Neural progenitor cell (in vitro differentiated cells): ENCODE results near the gene PRPF38A. TPM values are rescaled to one million over a fixed set of nuclear protein-coding genes. Genes with fewer than 3 reads are reported as not detected.

Experiments used
- DNase-seq: peaks from one replicate; pipeline ENCODE4 v3.0.0-alpha.2; 2016; ENCODE audit warnings: low spot score
- H2AFZ ChIP-seq: fragments of 200-600 bp; sonication (generic); replicated peaks from 2 replicates; pipeline ENCODE4 v1.6.1; 2016; ENCODE audit warnings: antibody characterized with exemption
- H3F3A ChIP-seq: fragments of 200-600 bp; sonication (generic); 2 replicates; pipeline ENCODE4 v1.6.1; 2016; ENCODE audit warnings: antibody characterized with exemption, low read depth
- H3K27ac ChIP-seq: fragments of 200-600 bp; sonication (generic); 2 replicates; pipeline ENCODE4 v1.5.1; 2016; ENCODE audit warnings: mild to moderate bottlenecking
- H3K27me3 ChIP-seq: fragments of 200-600 bp; sonication (generic); 2 replicates; pipeline ENCODE4 v1.6.1; 2016; ENCODE audit warnings: mild to moderate bottlenecking, moderate library complexity
- H3K36me3 ChIP-seq: fragments of 200-600 bp; sonication (generic); 2 replicates; pipeline ENCODE4 v1.5.1; 2016
- H3K4me1 ChIP-seq: fragments of 200-600 bp; sonication (generic); 2 replicates; pipeline ENCODE4 v1.6.1; 2016; ENCODE audit warnings: mixed run types
- H3K4me2 ChIP-seq: fragments of 200-600 bp; sonication (generic); 2 replicates; pipeline ENCODE4 v1.6.1; 2016
- H3K4me3 ChIP-seq: fragments of 200-600 bp; sonication (generic); 2 replicates; pipeline ENCODE4 v1.5.1; 2016
- H3K79me2 ChIP-seq: fragments of 200-600 bp; sonication (generic); 2 replicates; pipeline ENCODE4 v1.6.1; 2016; ENCODE audit warnings: low read depth
- H3K9ac ChIP-seq: fragments of 200-600 bp; sonication (generic); 2 replicates; pipeline ENCODE4 v1.6.1; 2016
- H3K9me3 ChIP-seq: fragments of 200-600 bp; sonication (generic); 2 replicates; pipeline ENCODE4 v1.5.1; 2016; ENCODE audit warnings: low read depth
- H4K20me1 ChIP-seq: fragments of 200-600 bp; sonication (generic); 2 replicates; pipeline ENCODE4 v1.6.1; 2016; ENCODE audit warnings: low read depth
- H3K27ac Mint-ChIP-seq: 3 replicates; pipeline ENCODE4 v1.8.0; 2021; ENCODE audit warnings: mixed read lengths
- H3K27me3 Mint-ChIP-seq: 2 replicates; pipeline ENCODE4 v1.8.0; 2022; ENCODE audit warnings: low read depth, mild to moderate bottlenecking, inconsistent platforms, moderate library complexity, mixed read lengths; ENCODE audit not compliant: insufficient read depth
- H3K36me3 Mint-ChIP-seq: 3 replicates; pipeline ENCODE4 v1.8.0; 2021; ENCODE audit warnings: mixed read lengths
- H3K4me1 Mint-ChIP-seq: 3 replicates; pipeline ENCODE4 v1.8.0; 2021; ENCODE audit warnings: mixed read lengths
- H3K4me3 Mint-ChIP-seq: 3 replicates; pipeline ENCODE4 v1.8.0; 2021; ENCODE audit warnings: mild to moderate bottlenecking, moderate library complexity, mixed read lengths
- H3K9me3 Mint-ChIP-seq: 3 replicates; pipeline ENCODE4 v1.8.0; 2020; ENCODE audit warnings: mixed read lengths
- EZH2 ChIP-seq: fragments of 200-600 bp; sonication (generic); IDR thresholded peaks from 2 replicates; pipeline ENCODE4 v1.6.1; 2017; ENCODE audit warnings: antibody characterized with exemption, mild to moderate bottlenecking, moderate library complexity
- EZH2phosphoT487 ChIP-seq: fragments of 200-600 bp; sonication (generic); IDR thresholded peaks from 2 replicates; pipeline ENCODE4 v1.6.1; 2017; ENCODE audit warnings: antibody characterized with exemption
- total RNA-seq: library from RNA; depleted of rRNA; stranded (reverse); fragments of >200 nt; gene quantifications from 2 replicates; pipeline ENCODE4 v1.2.3, GENCODE V29; 2015; ENCODE audit warnings: low replicate concordance
- TF ChIP-seq, protein P1 (sequence below): fragments of 200-600 bp; sonication (generic); IDR thresholded peaks from 2 replicates; pipeline ENCODE4 v1.5.1; 2017; ENCODE audit warnings: antibody characterized with exemption, mild to moderate bottlenecking

PRPF38A gene
- total RNA-seq, 1 donor from 2014 or later, result 45.9 TPM

GRCh38 chr1:52432807-52433206 is 28.4 kb downstream of the PRPF38A start:
- Histone ChIP-seq H3K79me2 (no peaks in the 10 kb centered on the region), H3K4me2 (no peak overlapping the region), H2AFZ (no peak overlapping the region), H3K4me3 (no peak overlapping the region), H3K9ac (no peak overlapping the region), H4K20me1 (no peaks in the 10 kb centered on the region), H3K27me3 (no peaks in the 10 kb centered on the region), H3K4me1 (no peaks in the 10 kb centered on the region), H3F3A (no peaks in the 10 kb centered on the region), H3K27ac (no peak overlapping the region), H3K9me3 (no peaks in the 10 kb centered on the region), H3K36me3 (peaks cover 23% of the 10 kb centered on the region)
- H3K36me3 Mint-ChIP-seq, result peaks cover 25% of the 10 kb centered on the region
- no peak overlapping the region for H3K4me3 Mint-ChIP-seq
- H3K9me3 Mint-ChIP-seq, result no peaks in the 10 kb centered on the region
- H3K27ac Mint-ChIP-seq, result no peak overlapping the region
- no peaks in the 10 kb centered on the region for H3K27me3 Mint-ChIP-seq
- H3K4me1 Mint-ChIP-seq, result no peaks in the 10 kb centered on the region
- DNase-seq, result no peak
- TF ChIP-seq EZH2phosphoT487, result no peak
- TF ChIP-seq EZH2, result no peak
- TF ChIP-seq, protein P1, sequence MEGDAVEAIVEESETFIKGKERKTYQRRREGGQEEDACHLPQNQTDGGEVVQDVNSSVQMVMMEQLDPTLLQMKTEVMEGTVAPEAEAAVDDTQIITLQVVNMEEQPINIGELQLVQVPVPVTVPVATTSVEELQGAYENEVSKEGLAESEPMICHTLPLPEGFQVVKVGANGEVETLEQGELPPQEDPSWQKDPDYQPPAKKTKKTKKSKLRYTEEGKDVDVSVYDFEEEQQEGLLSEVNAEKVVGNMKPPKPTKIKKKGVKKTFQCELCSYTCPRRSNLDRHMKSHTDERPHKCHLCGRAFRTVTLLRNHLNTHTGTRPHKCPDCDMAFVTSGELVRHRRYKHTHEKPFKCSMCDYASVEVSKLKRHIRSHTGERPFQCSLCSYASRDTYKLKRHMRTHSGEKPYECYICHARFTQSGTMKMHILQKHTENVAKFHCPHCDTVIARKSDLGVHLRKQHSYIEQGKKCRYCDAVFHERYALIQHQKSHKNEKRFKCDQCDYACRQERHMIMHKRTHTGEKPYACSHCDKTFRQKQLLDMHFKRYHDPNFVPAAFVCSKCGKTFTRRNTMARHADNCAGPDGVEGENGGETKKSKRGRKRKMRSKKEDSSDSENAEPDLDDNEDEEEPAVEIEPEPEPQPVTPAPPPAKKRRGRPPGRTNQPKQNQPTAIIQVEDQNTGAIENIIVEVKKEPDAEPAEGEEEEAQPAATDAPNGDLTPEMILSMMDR, result no peak

DNA sequence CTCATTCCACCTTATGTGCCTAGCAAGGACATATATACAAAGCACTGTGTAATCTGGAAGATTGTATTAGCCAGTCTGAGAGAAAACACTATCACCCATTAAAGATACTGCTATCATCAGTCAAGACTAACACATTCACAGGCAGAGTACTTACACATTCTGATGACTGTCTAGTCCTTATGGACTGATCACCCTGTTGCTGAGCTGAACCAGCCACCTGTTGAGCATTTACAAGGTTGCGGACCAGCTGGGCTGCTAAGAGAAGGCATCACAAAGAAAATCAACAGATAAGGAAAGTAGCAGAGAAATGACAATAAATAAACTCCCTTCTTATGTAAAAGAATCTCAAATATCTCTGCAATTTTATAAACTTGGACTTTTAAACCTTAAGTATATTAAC is 30.8 kb downstream of the PRPF38A start:
- Mint-ChIP-seq H3K36me3 (peaks cover 26% of the 10 kb centered on the region), H3K27ac (no peak overlapping the region), H3K4me1 (no peaks in the 10 kb centered on the region), H3K27me3 (no peaks in the 10 kb centered on the region), H3K9me3 (no peaks in the 10 kb centered on the region), H3K4me3 (no peak overlapping the region)
- Histone ChIP-seq H2AFZ (no peak overlapping the region), H3K4me2 (no peak overlapping the region), H3K9me3 (no peaks in the 10 kb centered on the region), H4K20me1 (no peaks in the 10 kb centered on the region), H3K9ac (no peak overlapping the region), H3F3A (no peaks in the 10 kb centered on the region), H3K79me2 (no peaks in the 10 kb centered on the region), H3K36me3 (peaks cover 25% of the 10 kb centered on the region), H3K27me3 (no peaks in the 10 kb centered on the region), H3K4me1 (no peaks in the 10 kb centered on the region), H3K27ac (no peak overlapping the region), H3K4me3 (no peak overlapping the region)
- DNase-seq, result no peak
- TF ChIP-seq EZH2phosphoT487, result no peak
- TF ChIP-seq, protein P1, result no peak
- TF ChIP-seq EZH2, result no peak

- H3K27me3 ChIP-seq, result no peaks in the 10 kb centered on the region
- DNase-seq, result no peak
- no peaks in the 10 kb centered on the region for H3F3A ChIP-seq
- no peak overlapping the region for H3K4me2 ChIP-seq
- H3K9ac ChIP-seq, result no peak overlapping the region
- H4K20me1 ChIP-seq, result no peaks in the 10 kb centered on the region
- Mint-ChIP-seq H3K36me3 (peaks cover 27% of the 10 kb centered on the region), H3K9me3 (no peaks in the 10 kb centered on the region), H3K27me3 (no peaks in the 10 kb centered on the region), H3K27ac (no peak overlapping the region), H3K4me1 (no peaks in the 10 kb centered on the region), H3K4me3 (no peak overlapping the region)
- no peaks in the 10 kb centered on the region for H3K79me2 ChIP-seq
- H3K36me3 ChIP-seq, result peaks cover 21% of the 10 kb centered on the region
- H3K27ac ChIP-seq, result no peak overlapping the region
- no peak overlapping the region for H2AFZ ChIP-seq
- TF ChIP-seq, protein P1, result no peak
- TF ChIP-seq EZH2phosphoT487 (no peak), EZH2 (no peak)
- no peak overlapping the region for H3K4me3 ChIP-seq
- no peaks in the 10 kb centered on the region for H3K9me3 ChIP-seq
- H3K4me1 ChIP-seq, result no peaks in the 10 kb centered on the region
These were observed 31.2 kb downstream of the PRPF38A start for GRCh38 chr1:52435650-52436049.
